GM21723 (cell line): ENCODE data around the gene MCIDAS.

Experiments
- ATAC-seq: cut with Tn5 transposase; IDR thresholded peaks from one replicate; pipeline ENCODE4 v1.9.1; 2021; ENCODE audit warnings: mild to moderate bottlenecking, moderate library complexity; ENCODE audit not compliant: unreplicated experiment

MCIDAS gene

DNA sequence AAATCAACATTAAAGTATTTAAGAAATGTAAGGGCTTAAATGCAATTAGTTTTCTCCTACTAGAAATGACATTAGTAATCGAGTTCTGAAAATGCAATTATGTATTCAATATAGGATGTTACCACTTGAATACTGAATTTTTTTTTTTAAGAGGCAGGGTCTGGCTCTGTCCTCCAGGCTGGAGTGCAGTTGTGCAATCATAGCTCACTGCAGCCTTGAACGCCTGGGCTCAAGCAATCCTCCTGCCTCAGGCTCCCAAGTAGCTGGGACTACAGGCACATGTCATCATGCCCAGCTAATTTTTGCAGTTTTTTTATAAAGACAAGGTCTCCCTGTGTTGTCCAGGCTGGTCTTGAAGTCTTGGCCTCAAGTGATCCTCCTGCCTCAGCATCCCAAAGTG is 55.6 kb downstream of the MCIDAS start:
- ATAC-seq = no peak
